ENCODE results near the gene GAMT. TPM values are rescaled to one million over a fixed set of nuclear protein-coding genes. Genes with fewer than 3 reads are reported as not detected.

GAMT gene
- total and polyA plus RNA-seq, 2 of the 13 experiments (the other 11 are each of a cell fraction or from before 2014, with no cell fraction given): 115 to 124 TPM

DNA sequence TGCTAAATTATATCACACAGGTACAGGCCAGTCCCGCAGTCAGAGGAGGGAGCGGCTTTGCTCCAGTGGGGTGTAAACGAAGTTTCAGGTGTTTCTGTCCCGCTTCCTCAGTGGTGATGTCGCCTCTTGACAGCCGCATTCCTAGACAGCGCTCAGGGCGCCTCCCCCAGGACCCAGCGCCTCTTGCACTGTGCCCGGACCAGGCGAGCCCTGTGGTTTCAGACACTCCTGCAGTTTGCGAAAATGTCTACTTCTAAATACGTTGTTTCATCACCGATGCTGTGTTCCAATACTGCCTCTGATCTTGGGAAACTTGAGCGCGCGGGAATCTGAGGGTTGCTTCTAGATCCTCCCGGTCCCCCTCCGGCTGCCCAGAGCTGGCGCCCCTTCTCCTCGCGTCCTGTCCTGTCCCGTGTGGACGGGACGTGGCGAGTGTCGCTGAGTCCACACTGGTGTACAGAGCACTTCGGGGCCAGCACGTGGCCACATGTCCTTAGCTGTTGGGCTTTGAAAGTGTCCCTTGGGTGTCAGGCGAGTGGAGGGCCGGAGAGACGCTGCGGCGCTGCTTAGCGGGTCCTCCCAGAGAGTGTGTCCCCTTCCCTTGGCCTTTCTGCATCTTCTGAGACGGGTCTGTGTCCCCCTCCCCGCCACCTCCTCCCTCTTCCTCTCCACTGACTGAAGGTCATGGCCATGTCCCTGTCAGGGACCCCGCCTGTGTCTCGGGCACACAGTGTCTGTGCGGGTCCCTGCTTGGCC is 22.3 kb upstream of the GAMT start (continued):
- TF ChIP-seq CREB3 (CRISPR knock-in tag; IDR thresholded peaks at IDR 0.05): no peak
- TF ChIP-seq ZNF883 (CRISPR knock-in tag; IDR thresholded peaks at IDR 0.05; ENCODE audit: not compliant biosample characterization): no peak
- no peak for TF ChIP-seq ZNF703 (CRISPR knock-in tag; IDR thresholded peaks at IDR 0.05; ENCODE audit: borderline replicate concordance)
- TF ChIP-seq, protein P1, sequence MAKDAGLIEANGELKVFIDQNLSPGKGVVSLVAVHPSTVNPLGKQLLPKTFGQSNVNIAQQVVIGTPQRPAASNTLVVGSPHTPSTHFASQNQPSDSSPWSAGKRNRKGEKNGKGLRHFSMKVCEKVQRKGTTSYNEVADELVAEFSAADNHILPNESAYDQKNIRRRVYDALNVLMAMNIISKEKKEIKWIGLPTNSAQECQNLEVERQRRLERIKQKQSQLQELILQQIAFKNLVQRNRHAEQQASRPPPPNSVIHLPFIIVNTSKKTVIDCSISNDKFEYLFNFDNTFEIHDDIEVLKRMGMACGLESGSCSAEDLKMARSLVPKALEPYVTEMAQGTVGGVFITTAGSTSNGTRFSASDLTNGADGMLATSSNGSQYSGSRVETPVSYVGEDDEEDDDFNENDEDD (CRISPR knock-in tag; IDR thresholded peaks at IDR 0.05; ENCODE audit: borderline replicate concordance): no peak
- TF ChIP-seq FOXK1 (CRISPR knock-in tag; IDR thresholded peaks at IDR 0.05; ENCODE audit: borderline replicate concordance, low read depth): no peak
- TF ChIP-seq YEATS2 (CRISPR knock-in tag; IDR thresholded peaks at IDR 0.05; ENCODE audit: borderline replicate concordance): no peak
- no peak for TF ChIP-seq ZFP1 (CRISPR knock-in tag; IDR thresholded peaks at IDR 0.05)
- no peak for TF ChIP-seq ZMYM2 (CRISPR knock-in tag; IDR thresholded peaks at IDR 0.05)

DNA sequence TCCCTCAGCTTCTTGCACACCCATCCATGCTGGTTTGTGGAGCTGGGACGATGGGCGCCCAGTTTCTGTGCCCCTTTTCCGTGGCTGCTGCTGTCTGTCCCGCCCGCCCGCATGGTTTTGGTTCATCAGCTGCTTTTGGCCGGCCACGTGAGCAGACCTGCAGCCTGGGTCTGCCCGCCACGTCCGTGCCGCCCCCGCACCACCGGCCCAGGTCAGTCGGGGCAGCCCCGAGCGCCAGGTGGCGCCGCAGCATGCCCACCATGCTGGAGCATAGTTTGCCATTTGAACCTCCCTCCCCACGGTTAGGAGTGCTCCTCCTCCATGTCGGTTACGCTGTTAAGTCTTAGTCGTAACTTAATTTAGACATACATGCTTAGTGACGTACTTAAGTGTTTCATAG is 21.6 kb upstream of the GAMT start:
- Histone ChIP-seq H3K9me3 (ENCODE audit: low read length) (no peaks in the 10 kb centered on the region), H3K27ac (ENCODE audit: extremely low read length, insufficient read depth, low read length) (peak overlapping the region; percentile 71), H2AFZ (ENCODE audit: low read length) (no peak overlapping the region), H3K27me3 (ENCODE audit: control insufficient read depth in 1 of 2, insufficient read depth in 2 of 2, low read length in 2 of 2) (no peaks in the 10 kb centered on the region), H3K79me2 (ENCODE audit: insufficient read depth, low read length) (peaks cover 54% of the 10 kb centered on the region), H3K9ac (ENCODE audit: insufficient read depth, low read depth, low read length) (no peak overlapping the region), H3K4me1 (ENCODE audit: insufficient read depth, low read length) (peaks cover 45% of the 10 kb centered on the region), H3K4me2 (ENCODE audit: low read depth, low read length) (no peak overlapping the region), H4K20me1 (ENCODE audit: insufficient read depth, low read length) (peaks cover 27% of the 10 kb centered on the region), H3K36me3 (replicated peaks in 1 of 2; ENCODE audit: control insufficient read depth in 1 of 2, insufficient read depth in 2 of 2, low read length in 2 of 2) (peaks cover 30 to 78% of the 10 kb centered on the region in 2 experiments), H3K4me3 (replicated peaks in 1 of 3; ENCODE audit: insufficient read depth in 1 of 3, low read depth in 2 of 3, low read length in 3 of 3) (no peak overlapping the region)
- in situ Hi-C loops (cut with HindIII; ENCODE audit: extremely low pct_ligation_motif_present, low pct_unique_long_range_greater_than_20kb) (no loop called here), intact Hi-C loops (cut with micrococcal nuclease; ENCODE audit: unreplicated experiment) (no loop called here)
- ChIA-PET CTCF (ENCODE audit: low intra/inter-chr PET ratio, low total read pairs) (no interaction called here), POLR2A (interaction anchor here (2.5 kb wide), 1 partner anchor 9 kb away, joined by 6 read pairs; no protein-coding TSS in a partner anchor)
- no peak for DNase-seq (ENCODE audit: low spot score)
- 99% methylated on average over 24 of the region's 24 CpGs for WGBS (ENCODE audit: low lambda C conversion rate)
- no peak for ATAC-seq
- no TSS peak for BruUV-seq (replicated peaks)
- no peak for FAIRE-seq
- TF ChIP-seq, protein P2, sequence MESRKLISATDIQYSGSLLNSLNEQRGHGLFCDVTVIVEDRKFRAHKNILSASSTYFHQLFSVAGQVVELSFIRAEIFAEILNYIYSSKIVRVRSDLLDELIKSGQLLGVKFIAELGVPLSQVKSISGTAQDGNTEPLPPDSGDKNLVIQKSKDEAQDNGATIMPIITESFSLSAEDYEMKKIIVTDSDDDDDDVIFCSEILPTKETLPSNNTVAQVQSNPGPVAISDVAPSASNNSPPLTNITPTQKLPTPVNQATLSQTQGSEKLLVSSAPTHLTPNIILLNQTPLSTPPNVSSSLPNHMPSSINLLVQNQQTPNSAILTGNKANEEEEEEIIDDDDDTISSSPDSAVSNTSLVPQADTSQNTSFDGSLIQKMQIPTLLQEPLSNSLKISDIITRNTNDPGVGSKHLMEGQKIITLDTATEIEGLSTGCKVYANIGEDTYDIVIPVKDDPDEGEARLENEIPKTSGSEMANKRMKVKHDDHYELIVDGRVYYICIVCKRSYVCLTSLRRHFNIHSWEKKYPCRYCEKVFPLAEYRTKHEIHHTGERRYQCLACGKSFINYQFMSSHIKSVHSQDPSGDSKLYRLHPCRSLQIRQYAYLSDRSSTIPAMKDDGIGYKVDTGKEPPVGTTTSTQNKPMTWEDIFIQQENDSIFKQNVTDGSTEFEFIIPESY (CRISPR knock-in tag; IDR thresholded peaks at IDR 0.05): peak; percentile 71
- TF ChIP-seq RBFOX2 (IDR thresholded peaks at IDR 0.05; ENCODE audit: low read depth, low read length): 0 out of 2 replicates have a peak, but pooled peaks have one; percentile 33
- no peak for TF ChIP-seq RNF2 (conservative IDR thresholded peaks at IDR 0.05; ENCODE audit: low read depth)
- no peak for TF ChIP-seq CHD4 (IDR thresholded peaks at IDR 0.05; ENCODE audit: borderline replicate concordance, low read length)
- TF ChIP-seq ZMYM3 (CRISPR knock-in tag; IDR thresholded peaks at IDR 0.05): no peak
- no peak for TF ChIP-seq ZSCAN31 (CRISPR knock-in tag; IDR thresholded peaks at IDR 0.05; ENCODE audit: low read depth)
- no peak for TF ChIP-seq ZNF598 (CRISPR knock-in tag; IDR thresholded peaks at IDR 0.05; ENCODE audit: borderline replicate concordance)
- TF ChIP-seq ZNF431 (CRISPR knock-in tag; IDR thresholded peaks at IDR 0.05; ENCODE audit: borderline replicate concordance, low read depth): no peak
- TF ChIP-seq ZC3H4 (CRISPR knock-in tag; IDR thresholded peaks at IDR 0.05; ENCODE audit: borderline replicate concordance): no peak
- no peak for TF ChIP-seq ZNF343 (CRISPR knock-in tag; IDR thresholded peaks at IDR 0.05)
- TF ChIP-seq ZNF263 (CRISPR knock-in tag; IDR thresholded peaks at IDR 0.05): peak; percentile 34; the same call in 1 of the 2 replicates
- peak; percentile 85 for TF ChIP-seq AGO2 (optimal IDR thresholded peaks at IDR 0.05; ENCODE audit: low read depth, low read length)
- no peak for TF ChIP-seq ZNF30 (CRISPR knock-in tag; IDR thresholded peaks at IDR 0.05)

Data from HepG2 (cell line).